Hepatocyte (in vitro differentiated cells): ENCODE measurements around the gene PRDM16.

Experiments
- CTCF ChIP-seq: fragments of 200-600 bp; sonication (generic); IDR thresholded peaks from 2 replicates; pipeline ENCODE4 v1.5.1; 2016; ENCODE audit warnings: antibody characterized with exemption, mild to moderate bottlenecking; ENCODE audit not compliant: poor library complexity
- EZH2 ChIP-seq: fragments of 200-600 bp; sonication (generic); IDR thresholded peaks from 2 replicates; pipeline ENCODE4 v1.6.1; 2016; ENCODE audit warnings: antibody characterized with exemption, mild to moderate bottlenecking, borderline replicate concordance
- EZH2phosphoT487 ChIP-seq: fragments of 200-600 bp; sonication (generic); IDR thresholded peaks from one replicate; pipeline ENCODE4 v1.6.1; 2018; ENCODE audit warnings: antibody characterized with exemption, mild to moderate bottlenecking, low read depth, moderate library complexity; ENCODE audit not compliant: unreplicated experiment, severe bottlenecking

GRCh38 chr1:3411806-3412205 is 342.8 kb downstream of the PRDM16 start:
- TF ChIP-seq CTCF (no peak), EZH2phosphoT487 (no peak), EZH2 (no peak)
